ENCODE results near the gene ETS2.

- TF ChIP-seq EZH2 (IDR thresholded peaks at IDR 0.05; ENCODE audit: low read length) (no peak), CTCF (optimal IDR thresholded peaks at IDR 0.05 in 1 of 3, IDR thresholded peaks at IDR 0.05 in 1 of 3, conservative IDR thresholded peaks at IDR 0.05 in 1 of 3; ENCODE audit: extremely low read depth in 1 of 3, insufficient read depth in 2 of 3, low read length in 3 of 3) (no peak)
Observed at GRCh38 chr21:38807441-38807871, 1.7 kb downstream of the ETS2 start.
